HG02981 (cell line): Measurements from ENCODE around the gene MCTP1.

Experiments
- ATAC-seq: cut with Tn5 transposase; IDR thresholded peaks from one replicate; pipeline ENCODE4 v1.9.1; 2021; ENCODE audit warnings: mild to moderate bottlenecking, moderate library complexity; ENCODE audit not compliant: unreplicated experiment

The MCTP1 gene

GRCh38 chr5:95080030-95080429 lies 204.9 kb downstream of the MCTP1 start:
- ATAC-seq = no peak

- ATAC-seq = no peak
Observed at GRCh38 chr5:95078868-95079267, 206.0 kb downstream of the MCTP1 start.

GRCh38 chr5:95076395-95077185 lies 208.3 kb downstream of the MCTP1 start:
- no peak for ATAC-seq

- ATAC-seq = no peak
Observed at GRCh38 chr5:95075111-95075510, 209.8 kb downstream of the MCTP1 start.

- ATAC-seq = no peak
Observed at GRCh38 chr5:95072281-95072680, 212.6 kb downstream of the MCTP1 start.

- ATAC-seq = no peak
Observed at GRCh38 chr5:95070866-95071265, 214.0 kb downstream of the MCTP1 start.

- ATAC-seq = no peak
Observed at GRCh38 chr5:95070453-95070852, 214.4 kb downstream of the MCTP1 start.

- ATAC-seq = no peak
Observed at GRCh38 chr5:95069948-95070347, 214.9 kb downstream of the MCTP1 start.

- no peak for ATAC-seq
Observed at GRCh38 chr5:95069021-95069420, 215.9 kb downstream of the MCTP1 start.

GRCh38 chr5:95068289-95068910 lies 216.5 kb downstream of the MCTP1 start:
- ATAC-seq = peak; percentile 55

- ATAC-seq = no peak
Observed at GRCh38 chr5:95066048-95066447, 218.8 kb downstream of the MCTP1 start.

- ATAC-seq = no peak
Observed at GRCh38 chr5:95063492-95063891, 221.4 kb downstream of the MCTP1 start.

GRCh38 chr5:95060098-95060497 lies 224.8 kb downstream of the MCTP1 start:
- no peak for ATAC-seq

- ATAC-seq = no peak
Observed at GRCh38 chr5:95059636-95060035, 225.3 kb downstream of the MCTP1 start.

- no peak for ATAC-seq
Observed at GRCh38 chr5:95057615-95058014, 227.3 kb downstream of the MCTP1 start.

GRCh38 chr5:95053253-95053652 lies 231.6 kb downstream of the MCTP1 start:
- ATAC-seq = no peak

GRCh38 chr5:95050708-95051107 lies 234.2 kb downstream of the MCTP1 start:
- no peak for ATAC-seq

GRCh38 chr5:95048628-95049027 lies 236.3 kb downstream of the MCTP1 start:
- no peak for ATAC-seq

- no peak for ATAC-seq
Observed at GRCh38 chr5:95045181-95045965, 239.5 kb downstream of the MCTP1 start.

GRCh38 chr5:95044096-95044495 lies 240.8 kb downstream of the MCTP1 start:
- ATAC-seq = no peak

- ATAC-seq = no peak
Observed at GRCh38 chr5:95043648-95044047, 241.2 kb downstream of the MCTP1 start.

- ATAC-seq = no peak
Observed at GRCh38 chr5:95043234-95043633, 241.7 kb downstream of the MCTP1 start.
